CD4-positive, alpha-beta T cell (primary cell): Measurements from ENCODE around the gene PIGU. TPM values are rescaled to one million over a fixed set of nuclear protein-coding genes. Genes with fewer than 3 reads are reported as not detected.
A peak's percentile ranks its signal among the peaks of the same experiment; 100 is the strongest.

Source experiments
- ATAC-seq: fragments of 200-7000 bp; cut with Tn5 transposase; one replicate; pipeline ENCODE4 v1.10.0; 2022; ENCODE audit warnings: mild to moderate bottlenecking; ENCODE audit not compliant: poor library complexity
- CTCF ChIA-PET: fragments of 350-600 bp; sonication (Branson Sonifier 250); formaldehyde crosslinking; loops from one replicate; lab custom pipeline; 2021; ENCODE audit warnings: antibody characterized with exemption, inconsistent platforms; lab: Charles Lee
- POLR2A ChIA-PET: fragments of 350-600 bp; sonication (Branson Sonifier 250); formaldehyde crosslinking; loops from one replicate; lab custom pipeline; 2021; ENCODE audit warnings: antibody characterized with exemption, inconsistent platforms; lab: Charles Lee
- DNase-seq, 14 experiments: peaks; one replicate each; pipeline ENCODE4 v3.0.0-alpha.2; 2013 to 2020; ENCODE audit warnings: mixed read lengths in 2 of 14
- H3K27ac ChIP-seq, 2 donors: one replicate each; pipeline versions ENCODE4 v1.5.1 to v1.7.0; 2013; ENCODE audit warnings: low read length in 2 of 2, low read depth in 1 of 2, mild to moderate bottlenecking in 1 of 2
- H3K27me3 ChIP-seq, 2 experiments: 1 replicate in 1 of 2; 2 replicates in 1 of 2; pipeline versions ENCODE4 v1.6.1 to v1.7.0; 2013; ENCODE audit warnings: low read length in 2 of 2, control low read depth in 1 of 2, mild to moderate bottlenecking in 1 of 2, moderate library complexity in 1 of 2; ENCODE audit not compliant: insufficient read depth in 2 of 2, control insufficient read depth in 1 of 2
- H3K36me3 ChIP-seq: one replicate; pipeline ENCODE4 v1.6.1; 2013; ENCODE audit warnings: low read length, control low read depth; ENCODE audit not compliant: insufficient read depth
- H3K4me1 ChIP-seq: one replicate; pipeline ENCODE4 v1.6.1; 2013; ENCODE audit warnings: low read length, control low read depth; ENCODE audit not compliant: insufficient read depth
- H3K4me3 ChIP-seq: one replicate; pipeline ENCODE4 v1.5.1; 2013; ENCODE audit warnings: mild to moderate bottlenecking, low read length, moderate library complexity
- H3K9me3 ChIP-seq, 2 experiments: 1 replicate in 1 of 2; 2 replicates in 1 of 2; pipeline versions ENCODE4 v1.6.1 to v1.7.0; 2013; ENCODE audit warnings: low read length in 2 of 2, mild to moderate bottlenecking in 2 of 2, control low read depth in 1 of 2, moderate library complexity in 1 of 2; ENCODE audit not compliant: control insufficient read depth in 1 of 2, insufficient read depth in 1 of 2
- H3K27ac Mint-ChIP-seq: one replicate; pipeline ENCODE4 v1.8.0; 2020; ENCODE audit warnings: mixed read lengths
- H3K27me3 Mint-ChIP-seq: one replicate; pipeline ENCODE4 v1.8.0; 2021; ENCODE audit warnings: mixed read lengths
- H3K36me3 Mint-ChIP-seq: one replicate; pipeline ENCODE4 v1.8.0; 2021; ENCODE audit warnings: low read depth, mixed read lengths
- H3K4me1 Mint-ChIP-seq: one replicate; pipeline ENCODE4 v1.8.0; 2021; ENCODE audit warnings: low read depth, mixed read lengths
- H3K4me3 Mint-ChIP-seq: one replicate; pipeline ENCODE4 v1.8.0; 2020; ENCODE audit warnings: mild to moderate bottlenecking, mixed read lengths
- H3K9me3 Mint-ChIP-seq: one replicate; pipeline ENCODE4 v1.8.0; 2020; ENCODE audit warnings: mixed read lengths
- CTCF ChIP-seq: fragments of 200-600 bp; IDR thresholded peaks from one replicate; pipeline ENCODE4 v1.8.0; 2022; ENCODE audit warnings: antibody characterized with exemption, mild to moderate bottlenecking
- intact Hi-C, 2 experiments: fragments of 100-400 bp; cut with DNase I in 1 of 2; cut with micrococcal nuclease in 1 of 2; formaldehyde crosslinking; loops; one replicate each; pipeline versions ENCODE4 v1.15.1 to v1.9.0; 2023 to 2025; cut with DNase I, micrococcal nuclease
- total RNA-seq, 174 experiments: library from RNA in 2 of 174; stranded (reverse) in 2 of 174; gene quantifications; one replicate each; pipeline ENCODE4 v1.2.3 and lab custom pipeline; 2021 to 2026

The PIGU gene
- total RNA-seq, 2 experiments from 2014 or later = 4.6 to 5.5 TPM

GRCh38 chr20:34701405-34702085 is 24.7 kb upstream of the PIGU start:
- Histone ChIP-seq H3K27me3 (no peaks in the 10 kb centered on the region), H3K36me3 (no peaks in the 10 kb centered on the region), H3K4me1 (peaks cover 22% of the 10 kb centered on the region), H3K9me3 (no peaks in the 10 kb centered on the region), H3K27ac (no peak overlapping the region), H3K4me3 (no peak overlapping the region)
- POLR2A ChIA-PET = no interaction called here
- no peak for ATAC-seq
- H3K4me1 Mint-ChIP-seq = peaks cover 28% of the 10 kb centered on the region
- peak overlapping the region; percentile 94 for H3K27ac Mint-ChIP-seq
- intact Hi-C loops = loop anchor here (5.0 to 10.0 kb wide), 2 partner anchors 144 to 587 kb away; partner anchors contain the start of genes EIF2S2 (in 1 of the 2) and MAP1LC3A (in 1 of the 2)
- CTCF ChIA-PET = no interaction called here
- no peaks in the 10 kb centered on the region for H3K9me3 Mint-ChIP-seq
- H3K4me3 Mint-ChIP-seq = peak overlapping the region; percentile 95
- DNase-seq = no peak
- no peak for TF ChIP-seq CTCF
- peaks cover 14% of the 10 kb centered on the region for H3K36me3 Mint-ChIP-seq
- peaks cover 13% of the 10 kb centered on the region for H3K27me3 Mint-ChIP-seq

GRCh38 chr20:34693414-34693813 is 16.5 kb upstream of the PIGU start:
- TF ChIP-seq CTCF = no peak
- POLR2A ChIA-PET = no interaction called here
- Histone ChIP-seq H3K36me3 (no peaks in the 10 kb centered on the region), H3K27ac (no peak overlapping the region), H3K4me1 (no peaks in the 10 kb centered on the region), H3K27me3 (no peaks in the 10 kb centered on the region), H3K4me3 (no peak overlapping the region), H3K9me3 (no peaks in the 10 kb centered on the region)
- no peak overlapping the region for H3K27ac Mint-ChIP-seq
- H3K4me1 Mint-ChIP-seq = no peaks in the 10 kb centered on the region
- no peaks in the 10 kb centered on the region for H3K36me3 Mint-ChIP-seq
- CTCF ChIA-PET = no interaction called here
- intact Hi-C loops = no loop called here
- H3K4me3 Mint-ChIP-seq = no peak overlapping the region
- ATAC-seq = no peak
- H3K9me3 Mint-ChIP-seq = no peaks in the 10 kb centered on the region
- no peak for DNase-seq
- H3K27me3 Mint-ChIP-seq = no peaks in the 10 kb centered on the region

- H3K4me1 Mint-ChIP-seq = no peaks in the 10 kb centered on the region
- Histone ChIP-seq H3K27ac (no peak overlapping the region), H3K4me1 (no peaks in the 10 kb centered on the region), H3K9me3 (no peaks in the 10 kb centered on the region), H3K4me3 (no peak overlapping the region), H3K36me3 (no peaks in the 10 kb centered on the region), H3K27me3 (no peaks in the 10 kb centered on the region)
- ATAC-seq (no peak), DNase-seq (no peak)
- H3K27ac Mint-ChIP-seq = no peak overlapping the region
- ChIA-PET POLR2A (no interaction called here), CTCF (no interaction called here)
- no peaks in the 10 kb centered on the region for H3K36me3 Mint-ChIP-seq
- H3K27me3 Mint-ChIP-seq = no peaks in the 10 kb centered on the region
- no peak overlapping the region for H3K4me3 Mint-ChIP-seq
- TF ChIP-seq CTCF = no peak
- intact Hi-C loops = no loop called here
- no peaks in the 10 kb centered on the region for H3K9me3 Mint-ChIP-seq
These were observed 14.9 kb upstream of the PIGU start for GRCh38 chr20:34691838-34692237.
